Hematopoietic multipotent progenitor cell treated with erythropoietin and hydrocortisone succinate and interleukin-3 and kit ligand, for 8 days (in vitro differentiated cells): ENCODE data around the gene SYT14.
"Not testable (repeated sequence)": the region's sequence is repeated elsewhere in the genome, so short reads cannot be mapped to it uniquely, and the experiment has no call there.

Source experiments
- DNase-seq: peaks from one replicate; pipeline ENCODE4 v3.0.0-alpha.2; 2015

The SYT14 gene

GRCh38 chr1:210043058-210043457 is 105.0 kb downstream of the SYT14 start:
- DNase-seq = no peak

GRCh38 chr1:210049616-210050015 is 111.6 kb downstream of the SYT14 start:
- no peak for DNase-seq

DNA sequence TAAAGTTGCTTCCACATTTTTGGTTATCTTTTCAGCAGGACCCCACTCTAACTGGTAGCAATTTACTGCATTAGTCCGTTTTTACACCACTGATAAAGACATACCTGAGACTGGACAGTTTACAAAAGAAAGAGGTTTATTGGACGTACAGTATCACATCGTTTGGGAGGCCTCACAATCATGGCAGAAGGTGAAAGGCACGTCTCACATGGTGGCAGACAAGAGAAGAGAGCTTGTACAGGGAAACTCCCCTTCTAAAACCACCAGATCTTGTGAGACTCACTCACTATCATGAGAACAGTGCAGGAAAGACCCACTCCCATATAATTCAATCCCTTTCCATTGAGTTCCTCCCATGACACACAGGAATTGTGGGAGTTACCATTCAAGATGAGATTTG is 112.5 kb downstream of the SYT14 start:
- DNase-seq = not testable (repeated sequence)

DNA sequence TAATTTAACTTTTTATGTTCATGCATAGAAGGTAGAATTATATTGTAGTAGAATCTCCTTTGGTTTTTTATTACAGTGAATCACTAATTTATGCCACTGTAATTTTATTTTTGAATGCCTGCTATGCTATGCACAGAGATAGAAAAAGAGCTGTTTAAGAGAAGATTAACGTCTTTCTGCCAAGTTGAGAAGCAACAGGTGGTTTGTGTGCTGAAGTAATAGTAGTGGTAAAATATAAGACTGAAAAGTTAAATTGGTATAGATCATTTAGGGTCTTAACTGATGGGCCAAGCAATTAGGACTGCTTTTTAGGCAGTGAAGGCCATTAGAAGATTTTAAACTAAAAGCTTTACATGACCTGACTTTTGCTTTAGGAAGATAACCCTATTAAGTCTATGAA is 115.1 kb downstream of the SYT14 start:
- DNase-seq = no peak

GRCh38 chr1:210057593-210057992 is 119.6 kb downstream of the SYT14 start:
- no peak for DNase-seq

- no peak for DNase-seq
These were observed 124.0 kb downstream of the SYT14 start for GRCh38 chr1:210061992-210062391.

DNA sequence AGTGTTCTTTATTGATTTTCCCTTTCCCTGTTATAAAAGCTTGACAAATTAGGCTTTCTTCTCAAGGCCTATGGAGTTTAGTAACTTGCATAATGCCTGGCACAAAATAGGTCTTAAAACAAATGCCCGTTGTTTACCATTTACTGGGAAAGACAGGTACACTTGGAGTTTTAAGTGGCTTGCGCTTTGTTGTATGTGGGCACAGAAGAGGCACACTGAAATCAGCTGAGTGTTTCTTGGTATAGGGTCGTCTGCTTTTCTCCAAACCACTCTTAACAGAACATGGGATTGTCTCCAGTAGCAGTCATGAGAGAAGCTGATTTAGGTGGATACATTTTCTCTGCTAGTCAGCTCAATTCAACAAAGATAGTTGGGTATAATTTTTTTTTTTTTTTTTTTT is 132.5 kb downstream of the SYT14 start:
- DNase-seq = no peak

GRCh38 chr1:210072129-210072528 is 134.1 kb downstream of the SYT14 start:
- DNase-seq = no peak

- no peak for DNase-seq
These were observed 135.0 kb downstream of the SYT14 start for GRCh38 chr1:210072896-210073504.

GRCh38 chr1:210074904-210075303 is 136.9 kb downstream of the SYT14 start:
- no peak for DNase-seq

- peak; percentile 2 for DNase-seq
These were observed 138.6 kb downstream of the SYT14 start for GRCh38 chr1:210076620-210077019.

DNA sequence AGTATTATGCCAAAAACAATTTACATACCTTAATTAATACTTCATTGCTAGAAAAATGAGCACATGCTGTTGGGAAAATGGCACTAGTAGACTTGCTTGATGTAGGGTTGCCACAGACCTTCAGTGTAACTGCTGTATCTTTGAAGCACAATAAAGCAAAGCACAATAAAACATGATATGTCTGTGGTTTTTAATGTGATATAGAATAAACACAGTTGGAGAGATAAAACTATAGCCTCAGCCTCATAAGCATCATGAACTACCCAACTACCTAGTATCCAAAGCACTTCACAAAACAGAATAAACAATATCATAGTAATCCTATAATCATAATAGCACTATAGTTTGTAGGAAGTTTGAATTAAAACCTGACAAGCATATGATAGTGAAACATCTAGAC is 143.5 kb downstream of the SYT14 start:
- no peak for DNase-seq

DNA sequence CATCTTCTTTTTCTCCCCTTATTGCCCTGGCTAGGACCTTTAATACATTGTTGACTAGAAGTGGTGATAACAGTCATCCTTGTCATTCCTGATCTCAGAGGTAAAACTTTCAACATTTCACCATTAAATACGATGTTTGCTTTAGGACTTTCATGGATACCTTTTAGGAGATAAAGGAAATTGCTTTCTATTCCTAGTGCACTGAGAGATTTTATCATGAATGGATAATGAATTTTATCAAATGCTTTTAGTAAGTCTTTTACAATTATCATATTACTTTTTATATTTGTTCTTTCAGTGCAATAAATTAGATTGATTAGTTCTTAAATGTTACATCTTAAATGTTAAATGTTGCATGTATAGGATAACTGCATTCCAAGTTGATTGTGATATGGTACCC is 147.3 kb downstream of the SYT14 start:
- DNase-seq = no peak

GRCh38 chr1:210087058-210087457 is 149.0 kb downstream of the SYT14 start:
- no peak for DNase-seq

- no peak for DNase-seq
These were observed 151.8 kb downstream of the SYT14 start for GRCh38 chr1:210089855-210090254.

- no peak for DNase-seq
These were observed 154.3 kb downstream of the SYT14 start for GRCh38 chr1:210092366-210092765.

DNA sequence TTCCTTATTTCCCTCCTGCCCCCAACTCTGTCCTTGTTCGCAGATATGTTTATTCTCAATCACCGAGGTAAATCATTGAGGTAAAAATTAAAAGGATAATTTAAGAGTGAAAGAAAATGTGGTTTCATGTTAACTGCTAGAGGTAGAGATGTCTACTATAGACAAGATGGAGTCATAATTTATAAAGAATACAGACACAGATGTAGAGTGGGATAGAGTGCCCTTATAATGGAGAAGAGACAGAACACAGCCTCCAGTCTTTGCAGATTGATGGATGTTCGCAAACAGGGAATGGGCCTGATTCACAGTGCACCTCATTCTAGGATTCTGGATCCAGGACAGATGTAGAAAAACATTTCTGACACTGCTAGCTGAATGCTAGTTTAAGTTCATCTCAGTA is 155.4 kb downstream of the SYT14 start:
- no peak for DNase-seq

DNA sequence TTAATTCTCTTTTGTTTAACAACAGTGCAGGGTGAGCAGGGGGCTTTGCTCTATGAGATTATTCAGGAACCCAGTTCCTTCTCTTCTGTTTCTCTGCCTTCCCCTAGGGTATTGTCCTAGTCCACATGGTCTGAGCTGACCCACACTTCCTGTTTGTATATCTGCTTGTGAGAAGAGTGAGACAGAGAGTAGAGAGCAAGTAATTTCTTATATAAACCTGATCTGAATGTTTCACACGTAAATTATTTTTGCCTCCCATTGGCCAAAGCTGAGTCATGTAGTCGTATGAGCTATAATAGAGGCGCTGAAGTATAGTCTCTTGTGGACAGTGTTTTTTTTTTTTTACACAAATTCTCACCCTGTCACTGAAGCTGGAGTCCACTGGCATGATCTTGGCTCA is 160.3 kb downstream of the SYT14 start:
- no peak for DNase-seq

DNA sequence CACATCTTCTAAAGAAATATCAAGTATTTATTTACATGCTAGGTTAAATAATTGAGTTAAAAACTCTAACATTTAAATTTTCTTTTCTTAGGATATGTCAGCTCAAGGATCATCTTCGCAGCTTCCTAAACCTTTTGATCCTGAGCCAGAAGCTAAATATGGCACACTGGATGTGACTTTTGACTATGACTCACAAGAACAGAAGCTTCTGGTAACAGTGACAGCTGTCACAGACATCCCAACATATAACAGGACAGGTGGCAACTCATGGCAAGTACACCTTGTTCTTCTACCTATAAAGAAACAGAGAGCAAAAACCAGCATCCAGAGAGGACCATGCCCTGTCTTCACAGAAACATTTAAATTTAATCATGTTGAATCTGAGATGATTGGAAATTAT is 161.9 kb downstream of the SYT14 start:
- DNase-seq = no peak

DNA sequence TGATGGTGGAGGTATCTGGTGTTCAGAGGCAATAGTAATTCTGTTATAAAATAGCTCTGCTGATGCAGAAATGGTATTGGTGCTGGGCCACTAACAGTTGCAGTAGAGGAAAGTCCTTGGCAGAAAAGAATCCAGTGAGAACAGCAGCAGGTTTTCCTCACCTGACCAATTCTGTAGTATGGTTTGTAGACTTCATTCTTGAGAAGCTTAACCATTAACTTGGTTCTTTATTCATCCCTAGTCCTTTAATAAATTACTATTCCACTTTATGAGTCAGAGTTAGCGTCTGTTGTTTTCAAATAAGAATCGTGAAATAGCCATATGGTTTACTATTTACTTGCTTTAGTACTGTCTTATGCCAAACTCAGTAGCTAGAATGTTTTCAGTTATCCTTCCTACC is 166.1 kb downstream of the SYT14 start:
- DNase-seq = no peak

- DNase-seq = not testable (repeated sequence)
These were observed 174.9 kb downstream of the SYT14 start for GRCh38 chr1:210112906-210113305.

DNA sequence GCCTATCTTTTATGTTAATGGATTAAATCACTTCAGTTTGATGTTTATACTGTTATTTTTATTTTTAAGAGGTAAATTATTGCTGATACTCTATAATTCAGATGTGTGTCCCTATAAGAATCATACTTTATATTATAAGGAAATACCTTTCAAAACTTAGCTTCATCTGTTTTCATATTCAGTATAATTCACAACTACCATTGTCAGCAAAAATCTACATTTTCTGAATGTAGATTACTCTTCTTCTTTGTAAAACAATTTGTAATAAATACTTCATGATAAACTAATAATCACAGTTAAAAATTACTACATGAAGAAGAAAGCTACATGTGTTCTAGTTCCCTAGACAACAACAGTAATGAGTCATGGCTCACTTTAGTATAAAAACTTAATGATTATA is 179.2 kb downstream of the SYT14 start:
- DNase-seq = no peak

DNA sequence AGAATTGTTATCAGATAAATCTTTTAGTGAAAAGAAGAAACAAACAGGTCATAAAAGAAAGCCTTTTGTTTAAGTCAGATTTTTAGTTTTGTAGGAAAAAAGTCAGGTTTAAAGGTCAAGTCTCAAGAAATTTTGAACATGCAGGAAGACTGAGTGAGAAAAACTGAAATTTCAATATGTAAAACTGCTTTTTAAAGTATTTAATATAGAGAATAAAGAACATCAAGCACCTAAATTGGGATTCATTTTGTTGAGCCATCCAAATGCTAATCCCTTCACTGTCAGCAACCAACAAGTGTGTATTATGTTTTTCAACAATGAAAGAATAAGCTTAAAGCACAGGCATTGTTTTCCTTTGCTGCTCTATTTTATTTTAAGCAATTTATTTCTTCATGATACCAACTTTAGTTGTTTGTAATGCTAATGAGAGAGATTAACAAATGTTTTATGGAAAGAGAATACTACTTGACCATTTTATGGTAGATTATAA is 179.7 kb downstream of the SYT14 start:
- no peak for DNase-seq

DNA sequence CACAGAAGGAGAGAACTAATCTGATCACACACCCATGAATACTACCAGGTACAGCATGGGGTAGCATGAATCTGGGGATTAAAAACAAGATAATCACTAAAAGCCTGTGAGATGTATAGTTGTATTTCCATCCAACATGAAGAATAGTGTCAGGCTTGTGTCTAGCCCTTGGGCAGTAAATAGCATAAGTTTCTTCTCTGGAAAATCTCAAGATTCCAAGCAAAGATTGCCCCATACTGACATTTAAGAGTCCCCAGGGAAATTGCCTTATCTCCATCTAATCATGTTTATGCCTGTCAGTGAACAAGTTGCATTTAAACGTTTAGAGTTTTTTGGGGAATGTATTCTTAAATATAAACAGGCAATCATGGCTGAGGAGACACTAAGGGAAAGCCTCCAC is 185.4 kb downstream of the SYT14 start:
- no peak for DNase-seq

DNA sequence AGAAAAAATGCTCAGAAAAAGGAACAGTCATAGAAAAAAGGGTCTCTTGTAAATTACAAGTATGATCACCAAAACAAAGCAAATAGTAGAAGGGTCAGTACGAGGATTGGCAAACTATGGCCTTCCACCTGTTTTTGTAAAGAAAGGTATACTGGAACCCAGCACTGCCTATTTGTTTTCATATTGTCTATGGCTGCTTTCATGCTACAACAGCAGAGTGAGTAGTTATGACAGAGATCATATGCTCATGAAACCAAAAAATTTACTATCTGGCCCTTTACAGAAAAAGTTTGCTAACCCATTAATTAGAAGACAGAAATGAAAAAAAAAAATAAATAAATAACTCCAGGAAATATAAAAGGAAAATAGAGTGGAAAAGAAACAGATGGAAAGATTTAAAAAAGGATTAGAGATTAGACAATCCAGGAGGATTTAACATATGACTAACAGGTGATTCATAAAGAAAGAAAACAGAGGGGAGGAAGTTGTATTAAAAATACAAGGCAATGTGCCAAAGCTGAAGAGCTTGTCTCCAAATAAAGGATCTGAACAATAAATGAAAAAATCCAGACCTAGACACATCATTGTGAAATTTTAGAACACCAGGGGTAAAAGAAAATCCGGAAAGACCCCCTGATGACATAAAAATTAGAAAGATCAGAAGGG is 186.0 kb downstream of the SYT14 start:
- DNase-seq = no peak
